Measurements from ENCODE around the gene CTPS1.

Gene CTPS1

GRCh38 chr1:41025979-41026819, 46.7 kb downstream of the CTPS1 start:
- DNase-seq = no peak

DNA sequence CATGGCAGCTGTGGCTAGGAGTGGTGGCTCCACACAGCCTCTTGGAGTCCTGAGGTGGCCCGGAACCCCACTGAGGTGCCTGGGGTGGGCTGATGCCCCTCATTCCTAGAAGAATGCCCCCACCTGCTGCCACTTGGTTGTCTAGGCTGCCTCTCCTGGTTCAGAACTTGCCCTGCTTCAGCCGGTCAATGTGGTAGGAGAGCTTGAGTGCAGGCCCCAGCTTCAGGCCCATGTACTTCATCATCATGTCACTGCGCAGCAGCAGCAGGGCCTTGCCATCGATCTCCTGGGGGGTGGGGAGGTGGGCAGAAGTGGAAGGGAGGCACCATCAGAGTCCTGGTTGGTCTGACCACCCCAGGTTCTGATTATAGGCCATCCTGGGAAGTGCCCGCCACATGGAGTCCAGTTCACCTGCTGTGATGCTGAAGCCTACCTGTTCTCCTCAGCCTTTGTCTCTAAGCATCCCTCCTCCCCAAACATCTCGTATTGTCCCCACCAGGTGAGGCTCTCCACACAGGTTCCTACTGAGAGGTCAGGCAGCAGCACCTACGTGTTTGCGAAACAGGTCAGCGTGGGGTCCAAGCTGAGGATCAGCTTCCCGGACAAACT, 48.6 kb downstream of the CTPS1 start:
- no peak for DNase-seq

DNA sequence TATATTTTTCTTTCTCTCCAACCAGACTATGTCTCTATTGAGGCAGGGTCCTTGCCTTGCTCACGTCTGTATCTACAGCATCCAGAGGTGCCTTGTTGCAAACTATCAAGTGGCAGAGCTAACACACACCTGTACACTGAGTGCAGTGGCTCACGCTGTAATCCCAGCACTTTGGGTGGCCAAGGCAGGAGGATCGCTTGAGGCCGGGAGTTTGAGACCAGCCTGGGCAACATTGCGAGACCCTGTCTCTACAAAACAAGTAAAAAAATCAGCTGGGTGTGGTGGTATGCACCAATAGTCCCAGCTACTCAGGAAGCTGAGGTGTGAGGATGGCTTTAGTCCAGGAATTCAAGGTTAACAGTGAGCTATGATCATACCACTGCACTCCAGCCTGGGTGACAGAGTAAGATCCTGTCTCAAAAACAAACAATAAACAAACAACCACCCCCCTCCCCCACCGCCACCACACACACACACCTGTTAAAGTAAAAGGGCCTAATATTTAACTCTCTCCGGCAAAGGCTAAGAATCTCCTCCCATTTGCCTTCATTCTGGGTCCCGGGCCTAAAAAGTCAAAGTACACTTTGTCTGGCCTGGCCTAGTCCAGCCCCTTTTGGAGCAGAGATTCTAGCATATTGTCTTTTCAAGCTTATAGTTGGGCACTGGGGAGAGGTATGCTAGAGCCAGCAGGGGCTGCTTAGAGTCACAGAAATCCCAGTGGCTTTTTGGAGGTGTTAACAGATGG, 51.5 kb downstream of the CTPS1 start:
- no peak for DNase-seq

DNA sequence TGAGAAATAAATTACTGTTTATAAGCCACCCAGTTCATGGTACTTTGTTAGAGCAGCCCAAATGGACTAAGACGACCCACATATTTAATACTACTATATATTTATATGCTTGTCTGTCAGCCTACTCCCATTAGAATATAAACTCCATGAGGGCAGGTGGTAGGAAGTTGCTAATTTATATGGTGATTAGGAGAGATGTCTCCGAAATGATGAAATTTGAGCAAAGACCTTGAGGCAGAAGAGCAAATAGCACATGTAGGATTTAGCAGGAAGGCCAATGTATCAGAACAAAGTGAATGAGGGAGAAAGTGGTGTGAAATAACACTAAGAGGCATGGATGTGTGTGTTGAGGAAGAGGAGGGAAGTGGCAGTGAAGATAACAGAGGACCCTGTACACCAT, 52.7 kb downstream of the CTPS1 start:
- no peak for DNase-seq

DNA sequence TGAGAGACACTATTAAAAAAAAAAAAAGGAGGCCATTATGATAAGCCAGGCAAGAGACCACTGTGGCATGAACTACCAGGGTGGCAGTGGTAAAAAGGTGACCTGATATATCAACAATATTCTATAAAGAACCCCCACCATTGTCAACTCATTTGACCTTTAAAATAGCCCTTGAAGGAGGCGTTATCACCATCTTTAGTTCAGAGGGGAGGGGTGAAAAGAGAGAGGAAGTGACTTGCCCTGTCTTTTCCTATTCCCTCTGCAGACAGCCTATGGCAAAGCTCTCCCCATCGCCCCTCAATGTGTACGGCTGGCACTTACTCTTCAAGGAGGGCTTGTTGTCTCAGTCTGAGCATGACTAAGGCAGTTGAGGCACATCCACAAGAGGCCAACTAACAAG, 53.8 kb downstream of the CTPS1 start:
- no peak for DNase-seq

DNA sequence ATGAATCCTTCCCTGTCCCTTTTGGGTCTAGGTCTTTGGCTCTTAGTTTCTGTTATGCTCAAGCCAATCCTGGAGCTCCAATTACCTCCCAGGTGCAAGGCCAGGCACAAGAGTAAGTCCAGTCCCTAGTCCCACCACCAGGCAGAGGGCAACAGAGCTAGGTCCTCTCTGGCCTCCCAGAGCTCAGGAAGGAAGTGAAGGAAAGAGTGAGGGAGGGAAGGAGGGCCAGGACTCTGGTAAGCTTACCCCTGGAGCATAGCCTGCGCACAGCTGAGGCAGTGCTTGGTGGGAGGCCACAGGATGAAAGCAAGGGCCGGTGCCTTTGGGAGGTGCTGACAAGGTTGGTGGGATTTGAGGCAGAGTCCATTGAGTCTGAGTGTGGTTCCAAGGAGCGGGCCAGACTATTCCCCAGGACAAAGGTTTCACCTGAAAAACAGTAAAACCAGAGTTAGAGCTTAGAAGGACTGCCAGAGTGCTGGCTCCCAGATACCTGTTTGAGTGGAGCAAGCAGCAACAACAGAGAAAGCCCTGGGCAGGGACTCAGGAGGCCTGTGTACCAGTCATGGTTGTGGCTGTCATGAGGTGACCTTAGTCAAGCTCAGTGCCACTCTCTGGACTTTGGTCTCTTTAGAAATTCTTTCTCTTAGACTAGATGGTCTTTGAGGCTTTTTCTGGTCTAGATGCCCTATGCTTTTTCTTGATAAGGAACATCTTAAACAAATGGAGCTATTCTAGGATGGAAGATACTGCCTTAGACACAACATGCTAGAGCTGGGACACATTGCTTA, 57.8 kb downstream of the CTPS1 start:
- no peak for DNase-seq

DNA sequence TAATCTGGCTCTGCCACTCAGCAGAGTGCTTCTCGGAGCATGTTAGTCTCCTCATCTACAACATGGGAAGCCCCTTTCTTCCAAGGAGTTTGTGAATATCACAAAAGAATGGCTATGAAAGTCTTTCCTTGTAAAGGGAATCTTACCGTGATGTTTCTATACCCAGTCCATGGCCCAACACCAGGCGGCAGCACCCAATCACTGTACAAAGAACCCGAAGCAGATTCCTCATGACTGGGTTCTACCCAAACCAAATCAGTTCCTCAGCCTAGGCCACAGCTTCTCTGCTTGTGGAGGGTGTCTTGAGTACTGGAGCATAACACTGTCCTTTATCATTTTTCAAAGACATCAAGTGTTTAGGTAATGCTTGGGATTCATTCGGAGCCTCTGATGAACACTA, 58.6 kb downstream of the CTPS1 start:
- no peak for DNase-seq

- no peak for DNase-seq
Measured at GRCh38 chr1:41041614-41042270, 62.2 kb downstream of the CTPS1 start.

DNA sequence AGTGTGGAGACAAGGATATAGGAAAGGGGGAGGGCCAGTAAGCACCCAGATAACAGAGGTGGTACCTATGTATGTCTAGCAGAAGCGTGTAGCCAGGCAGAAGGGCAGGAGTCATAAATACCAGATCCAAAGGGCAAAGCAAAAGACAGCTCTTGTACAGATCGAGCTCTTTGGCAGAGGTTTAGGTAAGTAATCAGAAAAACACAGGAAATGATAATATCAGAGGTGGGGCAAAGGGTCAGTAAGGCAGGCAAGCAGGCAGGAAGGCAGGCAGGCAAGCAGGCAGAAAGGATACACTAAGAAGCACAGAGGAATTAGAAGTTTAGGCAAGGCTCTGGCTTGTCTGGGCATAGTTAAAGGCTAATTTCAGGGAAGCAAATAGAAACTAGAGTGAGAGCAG, 64.7 kb downstream of the CTPS1 start:
- no peak for DNase-seq

GRCh38 chr1:41045740-41046139, 66.2 kb downstream of the CTPS1 start:
- DNase-seq = no peak

DNA sequence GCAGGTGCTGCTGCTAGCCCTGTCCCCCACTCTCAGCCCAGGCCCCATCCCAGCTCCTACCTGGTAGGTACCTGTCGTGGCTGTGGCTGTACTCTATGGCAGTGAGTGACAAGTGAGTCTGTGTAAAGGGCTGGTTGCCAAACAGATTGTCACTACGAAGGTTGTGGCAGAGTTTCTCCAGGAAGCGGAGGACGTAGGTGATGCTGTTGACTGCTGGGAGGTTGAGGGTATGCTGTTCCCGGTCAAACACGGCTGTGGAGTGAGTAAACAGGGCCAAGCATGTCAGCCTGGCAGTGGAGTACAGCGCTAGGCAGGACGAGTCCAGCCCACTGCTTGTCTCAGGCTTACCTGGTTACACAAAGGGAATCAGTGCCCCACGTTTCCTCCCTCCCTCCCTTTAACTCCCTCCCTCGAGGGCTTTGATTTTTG, 66.9 kb downstream of the CTPS1 start:
- DNase-seq = no peak

DNA sequence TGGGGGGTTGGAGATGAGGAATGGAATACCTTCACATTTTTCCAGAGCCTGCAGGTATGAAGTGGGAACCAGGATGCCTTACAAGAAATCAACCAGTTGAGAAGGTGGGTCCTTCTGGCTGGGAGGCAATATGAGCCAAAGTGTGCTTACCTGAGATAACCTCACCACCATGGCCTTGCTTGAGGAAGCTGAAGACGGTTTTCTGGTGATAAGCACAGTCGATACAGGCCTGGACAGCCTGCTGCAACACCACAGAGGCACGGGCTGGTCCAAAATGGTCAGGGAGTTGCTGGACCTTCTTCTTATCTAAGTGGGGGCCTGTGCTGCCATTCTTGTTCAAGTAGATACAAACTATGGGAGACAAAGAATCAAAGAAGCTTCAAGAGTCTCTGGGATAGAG, 69.0 kb downstream of the CTPS1 start:
- DNase-seq = no peak

DNA sequence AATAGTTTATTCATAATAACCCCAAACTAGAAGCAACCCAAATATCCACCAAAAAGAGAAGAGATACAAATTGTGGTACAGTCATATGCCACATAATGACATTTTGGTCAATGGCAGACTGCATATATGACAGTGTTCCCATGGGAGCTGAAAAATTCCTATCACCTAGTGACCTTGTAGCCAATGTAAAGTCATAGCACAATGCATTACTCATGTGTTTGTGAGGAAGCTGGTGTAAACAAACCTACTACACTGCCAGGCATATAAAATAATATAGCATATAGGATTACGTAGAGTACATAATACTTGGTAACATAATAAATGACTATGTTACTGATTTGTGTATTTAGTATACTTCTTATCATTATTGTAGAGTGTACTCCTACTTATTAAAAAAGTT, 71.5 kb downstream of the CTPS1 start:
- no peak for DNase-seq

DNA sequence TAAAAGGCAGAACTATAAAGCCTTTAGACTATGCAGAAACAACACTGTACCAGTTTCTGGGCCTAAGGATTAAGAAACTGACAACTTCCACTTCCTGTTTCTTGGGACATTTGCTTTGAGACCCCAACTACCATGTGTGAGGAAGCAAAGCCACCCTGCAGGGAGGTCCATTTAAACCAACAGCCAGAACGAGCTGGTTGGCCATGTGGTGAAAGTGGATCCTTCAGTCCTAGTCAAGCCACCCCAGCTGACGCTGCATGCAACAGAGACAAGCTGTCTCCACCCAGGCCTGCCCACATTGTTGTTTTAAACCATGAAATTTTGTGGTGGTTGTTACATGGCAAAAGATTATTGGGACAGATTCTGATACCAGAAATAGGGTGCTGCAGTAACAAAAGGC, 73.8 kb downstream of the CTPS1 start:
- no peak for DNase-seq

GRCh38 chr1:41056907-41057306, 77.4 kb downstream of the CTPS1 start:
- DNase-seq = no peak

Data from SHP77 treated with DMSO at 0.1 percent for 48 hours (cell line).